GM12878 (cell line): ENCODE data around the gene FAM222A. TPM values are rescaled to one million over a fixed set of nuclear protein-coding genes. Genes with fewer than 3 reads are reported as not detected.

Source experiments
- ATAC-seq: fragments of 200-7000 bp; cut with Tn5 transposase; 3 replicates; pipeline ENCODE4 v1.9.1; 2020; ENCODE audit warnings: mild to moderate bottlenecking, moderate library complexity
- BruUV-seq: library from RNA; stranded (reverse); fragments of 400-500 nt; replicated peaks from 2 replicates; lab custom pipeline; 2021; lab: Mats Ljungman, UMichigan
- CTCF ChIA-PET: fragments of 300-600 bp; sonication (Branson Sonifier 250); formaldehyde crosslinking; extraction: SDS; loops from one replicate; lab custom pipeline; 2021; ENCODE audit warnings: inconsistent platforms; lab: Yijun Ruan, JAX
- POLR2A ChIA-PET: fragments of 350-600 bp; formaldehyde crosslinking; extraction: SDS; loops from one replicate; lab custom pipeline; 2021; ENCODE audit warnings: inconsistent platforms; lab: Charles Lee
- RAD21 ChIA-PET: fragments of 300-600 bp; sonication (Branson Sonifier 250); formaldehyde crosslinking; loops from one replicate; lab custom pipeline; 2023; ENCODE audit warnings: antibody characterized with exemption; ENCODE audit not compliant: unreplicated experiment; lab: Charles Lee
- SMC1A ChIA-PET: fragments of 300-600 bp; sonication (Branson Sonifier 250); formaldehyde crosslinking; loops from one replicate; lab custom pipeline; 2023; ENCODE audit not compliant: unreplicated experiment, uncharacterized antibody; lab: Charles Lee
- DNase-seq: peaks from one replicate; pipeline ENCODE4 v3.0.0-alpha.2; 2011; ENCODE audit warnings: low read depth, low spot score
- FAIRE-seq: peaks from 3 replicates; lab custom pipeline; 2011; peaks lifted over from hg19 to GRCh38; lab: Jason Lieb, UNC
- H2AFZ ChIP-seq: 2 replicates; pipeline ENCODE4 v1.6.0; 2011; ENCODE audit warnings: low read depth, low read length, control low read depth; ENCODE audit not compliant: control insufficient read depth
- H3K27ac ChIP-seq: 2 replicates; pipeline ENCODE4 v1.5.1; 2011; ENCODE audit warnings: control low read depth; ENCODE audit not compliant: control insufficient read depth, insufficient read depth
- H3K27me3 ChIP-seq, 2 experiments: replicated peaks in 1 of 2; 2 replicates each; pipeline versions ENCODE4 v1.6.0 to v1.6.1; 2011; ENCODE audit warnings: low read length in 1 of 2; ENCODE audit not compliant: control insufficient read depth in 2 of 2, insufficient read depth in 2 of 2
- H3K36me3 ChIP-seq, 2 experiments: 2 replicates each; pipeline ENCODE4 v1.5.1; 2011; ENCODE audit warnings: low read length in 1 of 2; ENCODE audit not compliant: control insufficient read depth in 2 of 2, insufficient read depth in 2 of 2
- H3K4me1 ChIP-seq: 2 replicates; pipeline ENCODE4 v1.6.1; 2011; ENCODE audit warnings: mild to moderate bottlenecking, low read length, moderate library complexity, mixed read lengths; ENCODE audit not compliant: control insufficient read depth, insufficient read depth
- H3K4me2 ChIP-seq: 2 replicates; pipeline ENCODE4 v1.6.0; 2011; ENCODE audit warnings: control low read depth; ENCODE audit not compliant: control insufficient read depth, insufficient read depth
- H3K4me3 ChIP-seq: fragments of 200-600 bp; sonication (generic); 2 replicates; pipeline ENCODE4 v1.5.1; 2016
- H3K79me2 ChIP-seq: 2 replicates; pipeline ENCODE4 v1.6.0; 2011; ENCODE audit warnings: low read length; ENCODE audit not compliant: control insufficient read depth, insufficient read depth
- H3K9ac ChIP-seq: 2 replicates; pipeline ENCODE4 v1.8.0; 2011; ENCODE audit warnings: low read length, control low read depth, mixed read lengths; ENCODE audit not compliant: control insufficient read depth, insufficient read depth
- H3K9me3 ChIP-seq: replicated peaks from 3 replicates; pipeline ENCODE4 v1.5.1; 2011; ENCODE audit warnings: mild to moderate bottlenecking, low read length; ENCODE audit not compliant: control insufficient read depth, insufficient read depth
- H4K20me1 ChIP-seq: 2 replicates; pipeline ENCODE4 v1.6.0; 2011; ENCODE audit not compliant: control insufficient read depth, insufficient read depth
- BHLHE40 ChIP-seq, 2 experiments: fragments of 450-650 bp in 1 of 2; IDR thresholded peaks; 2 replicates each; pipeline ENCODE4 v1.6.1; 2011 to 2017; ENCODE audit warnings: low read depth in 2 of 2, borderline replicate concordance in 1 of 2, improper control_type of control experiment in 1 of 2, low read length in 1 of 2, mild to moderate bottlenecking in 1 of 2
- CHD2 ChIP-seq: IDR thresholded peaks from 2 replicates; pipeline ENCODE4 v1.6.1; 2011; ENCODE audit warnings: low read depth, low read length, improper control_type of control experiment, borderline replicate concordance
- CREB1 ChIP-seq: IDR thresholded peaks from 2 replicates; pipeline ENCODE4 v1.6.1; 2012; ENCODE audit warnings: low read depth, mild to moderate bottlenecking, inconsistent platforms
- EED ChIP-seq: sonication (generic); IDR thresholded peaks from 2 replicates; pipeline ENCODE4 v1.6.1; 2016; ENCODE audit warnings: antibody characterized with exemption, low read depth
- IKZF1 ChIP-seq: fragments of 450-650 bp; conservative IDR thresholded peaks from 2 replicates; pipeline ENCODE4 v1.6.1; 2017; ENCODE audit warnings: antibody characterized with exemption, mild to moderate bottlenecking
- NR2F1 ChIP-seq: fragments of 450-650 bp; conservative IDR thresholded peaks from 2 replicates; pipeline ENCODE4 v1.6.1; 2017; ENCODE audit warnings: mild to moderate bottlenecking
- PML ChIP-seq: IDR thresholded peaks from 2 replicates; pipeline ENCODE4 v1.6.1; 2012; ENCODE audit warnings: low read length, inconsistent platforms
- STAT3 ChIP-seq: IDR thresholded peaks from 2 replicates; pipeline ENCODE4 v1.6.1; 2011; ENCODE audit warnings: low read depth, low read length, improper control_type of control experiment
- SUZ12 ChIP-seq: fragments of 200-600 bp; sonication (generic); IDR thresholded peaks from one replicate; pipeline ENCODE4 v1.6.1; 2018; ENCODE audit warnings: antibody characterized with exemption, mild to moderate bottlenecking; ENCODE audit not compliant: unreplicated experiment
- ZBTB33 ChIP-seq: fragments of 450-650 bp; IDR thresholded peaks from 2 replicates; pipeline ENCODE4 v1.6.1; 2017; ENCODE audit warnings: mild to moderate bottlenecking
- ZBTB40 ChIP-seq: fragments of 450-650 bp; IDR thresholded peaks from 2 replicates; pipeline ENCODE4 v1.6.1; 2016; ENCODE audit warnings: mild to moderate bottlenecking, moderate library complexity, borderline replicate concordance
- ZNF217 ChIP-seq: fragments of 450-650 bp; IDR thresholded peaks from 2 replicates; pipeline ENCODE4 v1.6.1; 2017; ENCODE audit warnings: antibody characterized with exemption, mild to moderate bottlenecking
- WGBS: methylation state at CpG from one replicate; pipeline ENCODE4 v1.1.6; 2016; ENCODE audit warnings: low lambda C conversion rate; ENCODE audit not compliant: insufficient replicate concordance, insufficient coverage; ENCODE audit errors: missing lambda C conversion rate; 5-methylcytosine and 5-hydroxymethylcytosine counted together
- in situ Hi-C: fragments of 300-500 bp; cut with MboI; formaldehyde crosslinking; loops from 9 replicates; pipeline ENCODE4 v1.14.3; 2018; ENCODE audit warnings: mixed read lengths
- intact Hi-C: fragments of 100-400 bp; cut with micrococcal nuclease; formaldehyde crosslinking; loops from one replicate; pipeline ENCODE4 v1.14.2; 2022; ENCODE audit not compliant: unreplicated experiment
- polyA plus RNA-seq, 11 experiments: library from polyadenylated mRNA; depleted of rRNA in 4 of 11; unstranded in 6 of 11; stranded (reverse) in 5 of 11; fragments of >200 nt; fragmentation: Nextera tagmentation in 4 of 11; fragmentation: Illumina TruSeq in 1 of 11; extraction: Ambion mirVana in 4 of 11; extraction: Trizol in 1 of 11; gene quantifications; 1 replicate in 1 of 11; 2 replicates in 10 of 11; pipeline versions ENCODE4 v1.2.1 to v1.2.3, GENCODE V29; 2011 to 2016; ENCODE audit warnings: inconsistent platforms in 2 of 11, missing spikeins in 2 of 11, low read depth in 1 of 11
- total RNA-seq, 4 experiments: library from RNA; depleted of rRNA in 3 of 4; stranded (reverse); fragments of >200 nt in 3 of 4; fragmentation: Illumina TruSeq in 1 of 4; extraction: Trizol in 1 of 4; gene quantifications; 2 replicates each; pipeline versions ENCODE4 v1.2.1 to v1.2.3, GENCODE V29; 2013 to 2021

FAM222A gene
- total and polyA plus RNA-seq, 10 of the 15 experiments (the other 5 are each of a cell fraction or from before 2014, with no cell fraction given), result 0.04 to 0.49 (median 0.14) TPM; not detected in 3

GRCh38 chr12:109714141-109714912 lies 702 bp downstream of the FAM222A start:
- Histone ChIP-seq H3K27ac (no peak overlapping the region), H3K4me3 (peak overlapping the region; percentile 75), H3K4me1 (peaks cover 6% of the 10 kb centered on the region), H2AFZ (peak overlapping the region; percentile 51), H3K27me3 (peaks cover 2 to 9% of the 10 kb centered on the region in 2 experiments), H3K9me3 (no peaks in the 10 kb centered on the region), H3K4me2 (peak overlapping the region; percentile 89), H4K20me1 (no peaks in the 10 kb centered on the region), H3K9ac (no peak overlapping the region), H3K79me2 (no peaks in the 10 kb centered on the region), H3K36me3 (no peaks in the 10 kb centered on the region)
- no TSS peak for BruUV-seq
- DNase-seq, result no peak
- RAD21 ChIA-PET, result no interaction called here
- ATAC-seq, result peak; percentile 8
- SMC1A ChIA-PET, result no interaction called here
- WGBS, result 8% methylated on average over 79 of the region's 96 CpGs
- no peak for FAIRE-seq
- CTCF ChIA-PET, result interaction anchor here (1.4 kb wide), 1 partner anchor 117 kb away, joined by 5 read pairs; no protein-coding TSS in a partner anchor
- 0 out of 2 replicates have a peak, but pooled peaks have one; percentile 4 for TF ChIP-seq NR2F1
- peak in 1 of 2 experiments; percentile 26; a peak in 1 of 4 replicates for TF ChIP-seq BHLHE40 (IDR thresholded peaks at IDR 0.05; ENCODE audit: borderline replicate concordance in 1 of 2, low read depth in 2 of 2, low read length in 1 of 2)
- TF ChIP-seq IKZF1, result peak; percentile 33
- peak; percentile 59 for TF ChIP-seq SUZ12
- no peak for TF ChIP-seq PML
- TF ChIP-seq ZNF217, result no peak
- peak; percentile 43; the same call in 1 of the 2 replicates for TF ChIP-seq CHD2
- intact Hi-C loops, result no loop called here
- in situ Hi-C loops, result no loop called here
- POLR2A ChIA-PET, result no interaction called here

- H3K36me3 ChIP-seq, result no peaks in the 10 kb centered on the region
- no peaks in the 10 kb centered on the region for H3K79me2 ChIP-seq
- intact Hi-C loops (no loop called here), in situ Hi-C loops (no loop called here)
- H3K27me3 ChIP-seq, result peaks cover 2 to 9% of the 10 kb centered on the region in 2 experiments
- CTCF ChIA-PET, result interaction anchor here (1.4 kb wide), 1 partner anchor 117 kb away, joined by 5 read pairs; no protein-coding TSS in a partner anchor
- H3K9me3 ChIP-seq, result no peaks in the 10 kb centered on the region
- peaks cover 6% of the 10 kb centered on the region for H3K4me1 ChIP-seq
- H3K9ac ChIP-seq, result no peak overlapping the region
- no peak overlapping the region for H3K27ac ChIP-seq
- peak overlapping the region; percentile 89 for H3K4me2 ChIP-seq
- H4K20me1 ChIP-seq, result no peaks in the 10 kb centered on the region
- no TSS peak for BruUV-seq
- H2AFZ ChIP-seq, result no peak overlapping the region
- no peak overlapping the region for H3K4me3 ChIP-seq
- no peak for ATAC-seq
- WGBS, result 67% methylated on average over 13 of the region's 13 CpGs
- no peak for FAIRE-seq
- DNase-seq, result no peak
- RAD21 ChIA-PET, result no interaction called here
- POLR2A ChIA-PET, result no interaction called here
- SMC1A ChIA-PET, result no interaction called here
- no peak for TF ChIP-seq ZBTB40
- no peak for TF ChIP-seq STAT3
- no peak for TF ChIP-seq EED
- TF ChIP-seq ZBTB33, result no peak
- no peak for TF ChIP-seq CREB1
Measured at GRCh38 chr12:109714913-109715244, 1.3 kb downstream of the FAM222A start.
